HG02610 (cell line): ENCODE results near the gene SLC25A43.
"Not testable (repeated sequence)": the region's sequence is repeated elsewhere in the genome, so short reads cannot be mapped to it uniquely, and the experiment has no call there.

ENCODE experiments used
- ATAC-seq: cut with Tn5 transposase; IDR thresholded peaks from one replicate; pipeline ENCODE4 v1.9.1; 2021; ENCODE audit warnings: mild to moderate bottlenecking, moderate library complexity; ENCODE audit not compliant: unreplicated experiment

SLC25A43 gene

DNA sequence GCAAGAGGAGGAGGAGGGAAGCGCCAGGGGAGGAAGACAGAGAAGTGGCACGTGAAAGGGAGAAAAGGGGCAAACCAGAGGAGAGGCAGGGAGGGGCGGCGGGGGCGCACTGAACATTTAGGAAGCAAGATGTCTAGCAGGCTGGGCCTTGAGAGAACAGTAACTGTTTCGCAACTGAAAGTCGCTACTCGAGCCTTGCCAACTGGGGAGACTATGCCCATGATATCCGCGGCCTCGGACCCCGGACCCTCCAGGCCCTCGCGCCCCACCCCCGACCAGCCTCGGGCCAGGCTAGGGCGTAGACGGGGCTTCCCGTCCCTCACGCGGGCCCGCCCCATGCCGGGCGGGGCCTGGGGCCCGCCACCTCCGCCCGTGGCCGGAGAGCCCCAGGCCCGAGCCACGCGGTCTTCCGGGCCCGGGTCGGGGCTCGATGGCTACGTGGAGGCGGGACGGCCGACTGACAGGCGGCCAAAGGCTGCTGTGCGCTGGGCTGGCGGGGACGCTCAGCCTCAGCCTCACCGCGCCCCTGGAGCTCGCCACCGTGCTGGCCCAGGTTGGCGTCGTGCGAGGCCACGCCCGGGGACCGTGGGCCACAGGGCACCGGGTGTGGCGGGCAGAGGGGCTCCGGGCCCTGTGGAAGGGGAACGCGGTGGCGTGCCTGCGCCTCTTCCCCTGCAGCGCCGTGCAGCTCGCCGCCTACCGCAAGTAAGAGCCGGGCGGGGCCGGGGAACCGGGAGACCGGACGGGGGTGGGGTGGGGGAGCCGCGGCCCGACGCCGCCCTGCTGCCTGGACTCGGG is at the start of gene SLC25A43:
Gene SLC25A43 (plus strand): TSS at position 363 of the 798 bp plus-strand sequence. CDS start 68 bp downstream, at position 431.
- ATAC-seq: peak; percentile 97

DNA sequence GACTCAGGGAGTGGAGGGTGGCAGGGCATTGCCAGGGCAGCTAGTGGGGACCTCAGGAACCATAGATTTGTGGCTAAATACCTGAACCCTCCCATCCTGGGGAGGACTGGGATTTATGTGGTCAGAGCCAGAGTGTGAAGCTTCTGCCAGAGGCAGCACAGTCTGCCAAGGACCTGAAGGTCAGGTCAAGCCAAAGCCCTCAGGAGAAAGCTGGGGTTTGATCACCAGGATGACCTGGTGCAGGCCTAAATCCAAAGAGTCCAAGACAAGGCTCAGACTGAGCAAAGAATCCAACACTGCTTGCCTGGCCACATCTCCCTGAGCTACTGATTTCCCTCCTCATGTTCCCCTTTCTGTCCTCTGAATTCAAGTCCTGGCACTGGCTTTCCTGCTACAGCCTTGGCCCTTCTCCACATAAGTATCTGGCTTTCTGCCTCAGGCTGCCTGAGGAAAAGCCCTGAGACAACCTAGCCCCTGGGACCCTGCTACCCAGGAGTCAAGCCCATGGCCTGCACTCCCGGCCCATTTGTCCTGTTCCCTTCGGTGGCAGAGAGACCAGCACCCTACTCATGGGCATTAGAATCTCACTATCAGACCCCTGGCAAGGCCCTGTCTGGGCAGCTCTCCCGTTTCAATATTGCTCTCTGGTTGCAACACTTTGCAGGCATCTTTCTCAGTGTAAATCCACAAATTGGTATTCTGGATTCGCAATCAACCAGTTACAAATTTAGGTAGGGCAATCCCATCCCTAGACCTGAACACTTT is 39.3 kb upstream of the SLC25A43 start:
- no peak for ATAC-seq

DNA sequence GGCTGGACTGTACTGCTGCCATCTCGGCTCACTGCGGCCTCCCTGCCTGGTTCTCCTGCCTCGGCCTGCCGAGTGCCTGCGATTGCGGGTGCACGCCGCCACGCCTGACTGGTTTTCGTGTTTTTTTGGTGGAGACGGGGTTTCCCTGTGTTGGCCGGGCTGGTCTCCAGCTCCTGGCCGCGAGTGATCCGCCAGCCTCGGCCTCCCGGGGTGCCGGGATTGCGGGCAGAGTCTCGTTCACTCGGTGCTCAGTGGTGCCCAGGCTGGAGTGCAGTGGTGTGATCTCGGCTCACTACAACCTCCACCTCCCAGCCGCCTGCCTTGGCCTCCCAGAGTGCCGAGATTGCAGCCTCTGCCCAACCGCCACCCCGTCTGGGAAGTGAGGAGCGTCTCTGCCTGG is 37.7 kb upstream of the SLC25A43 start:
- not testable (repeated sequence) for ATAC-seq

DNA sequence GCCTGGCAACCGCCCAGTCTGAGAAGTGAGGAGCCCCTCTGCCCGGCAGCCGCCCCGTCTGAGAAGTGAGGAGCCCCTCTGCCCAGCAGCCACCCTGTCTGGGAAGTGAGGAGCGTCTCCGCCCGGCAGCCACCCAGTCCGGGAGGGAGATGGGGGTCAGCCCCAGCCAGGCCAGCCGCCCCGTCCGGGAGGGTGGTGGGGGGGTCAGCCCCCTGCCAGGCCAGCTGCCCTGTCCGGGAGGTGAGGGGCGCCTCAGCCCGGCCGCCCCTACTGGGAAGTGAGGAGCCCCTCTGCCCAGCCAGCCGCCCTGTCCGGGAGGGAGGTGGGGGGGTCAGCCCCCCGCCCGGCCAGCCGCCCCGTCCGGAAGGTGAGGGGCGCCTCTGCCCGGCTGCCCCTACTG is 37.1 kb upstream of the SLC25A43 start:
- not testable (repeated sequence) for ATAC-seq

DNA sequence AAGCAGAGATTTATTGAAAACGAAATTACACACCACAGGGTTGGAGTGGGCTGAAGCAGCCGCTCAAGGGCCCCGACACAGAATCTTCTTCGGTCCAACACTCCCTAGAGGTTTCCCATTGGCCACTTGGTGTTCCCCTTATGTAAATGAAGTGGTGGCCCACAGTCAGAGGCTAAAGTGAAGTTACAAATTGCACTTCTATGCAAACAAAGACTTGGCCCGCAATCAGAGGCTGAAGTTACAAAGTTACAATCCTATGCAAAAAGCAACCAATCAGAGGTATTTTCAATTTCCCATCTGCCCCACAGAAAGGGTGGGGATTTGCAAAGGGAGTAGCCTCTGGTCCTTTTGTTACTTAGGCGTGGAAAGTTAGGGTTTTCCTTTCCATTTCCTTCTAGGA is 35.7 kb upstream of the SLC25A43 start:
- no peak for ATAC-seq

DNA sequence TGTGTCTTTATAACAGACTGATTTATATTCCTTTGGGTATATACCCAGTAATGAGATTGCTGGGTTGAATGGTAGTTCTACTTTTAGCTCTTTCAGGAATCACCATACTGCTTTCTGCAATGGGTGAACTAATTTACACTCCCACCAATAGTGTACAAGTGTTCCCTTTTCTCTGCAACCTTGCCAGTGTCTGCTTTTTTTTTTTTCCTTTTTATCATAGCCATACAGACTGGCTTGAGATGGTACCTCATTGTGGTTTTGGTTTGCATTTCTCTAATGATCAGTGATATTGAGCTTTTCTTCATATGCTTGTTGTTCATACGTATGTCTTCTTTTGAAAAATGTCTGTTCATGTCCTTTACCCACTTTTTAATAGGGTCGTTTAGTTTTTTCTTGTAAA is 27.3 kb upstream of the SLC25A43 start:
- not testable (repeated sequence) for ATAC-seq

DNA sequence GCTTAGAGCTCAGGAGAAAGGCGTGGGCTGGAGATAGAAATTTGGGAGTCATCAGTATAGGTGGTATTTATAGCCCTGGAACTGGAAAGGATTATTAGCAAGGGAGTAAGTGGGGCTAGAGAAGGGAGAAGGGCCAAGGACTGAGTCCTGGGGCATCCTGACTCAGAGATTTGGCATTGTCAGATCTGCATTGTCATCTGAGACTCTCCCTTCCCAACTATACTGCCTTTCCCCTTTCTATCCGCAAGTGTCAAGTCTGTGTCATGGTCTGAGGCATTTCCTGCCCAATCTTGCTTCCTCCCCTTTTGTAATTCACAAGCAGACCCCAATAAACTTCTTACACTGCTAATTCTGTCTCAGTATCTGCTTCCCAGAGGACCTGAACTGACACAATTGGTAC is 24.4 kb upstream of the SLC25A43 start:
- no peak for ATAC-seq

DNA sequence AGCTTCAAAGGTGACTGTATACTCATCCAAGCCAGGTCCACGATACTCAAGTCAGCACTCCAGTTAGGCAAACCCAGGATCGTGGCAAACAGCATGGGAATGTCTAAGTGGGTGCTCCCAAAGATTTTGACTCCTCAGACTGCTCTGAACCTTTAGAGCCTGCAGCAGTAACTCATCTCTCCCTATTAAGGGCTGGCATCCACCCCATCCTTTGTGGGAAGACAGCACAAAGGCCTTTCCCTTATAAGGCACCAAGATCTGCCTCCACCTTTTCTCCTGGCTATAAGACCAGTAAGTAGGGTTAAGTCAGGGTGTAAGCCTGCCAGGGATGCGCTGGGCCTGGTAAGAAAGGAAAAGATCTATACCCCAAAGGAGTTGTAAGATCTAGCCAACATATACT is 23.6 kb upstream of the SLC25A43 start:
- ATAC-seq: no peak

DNA sequence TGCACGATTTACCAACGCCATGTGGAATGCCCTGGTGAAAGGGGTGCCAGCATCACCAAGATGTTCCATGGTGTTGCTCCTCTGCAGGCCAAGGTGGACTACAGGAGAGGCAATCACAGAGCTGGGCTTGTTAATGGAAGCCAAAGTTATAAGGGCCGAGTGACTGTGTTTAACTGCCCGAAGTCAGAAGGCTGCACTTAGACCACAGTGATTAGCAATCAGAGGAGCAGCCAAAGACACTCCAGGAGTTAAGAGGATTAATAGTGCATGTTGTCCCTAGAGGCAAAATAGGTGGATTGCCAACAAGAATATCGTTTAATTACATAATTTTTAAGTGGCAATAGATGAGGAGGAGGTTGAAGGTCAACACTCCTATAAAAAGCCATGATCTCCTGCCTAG is 22.8 kb upstream of the SLC25A43 start:
- ATAC-seq: no peak

DNA sequence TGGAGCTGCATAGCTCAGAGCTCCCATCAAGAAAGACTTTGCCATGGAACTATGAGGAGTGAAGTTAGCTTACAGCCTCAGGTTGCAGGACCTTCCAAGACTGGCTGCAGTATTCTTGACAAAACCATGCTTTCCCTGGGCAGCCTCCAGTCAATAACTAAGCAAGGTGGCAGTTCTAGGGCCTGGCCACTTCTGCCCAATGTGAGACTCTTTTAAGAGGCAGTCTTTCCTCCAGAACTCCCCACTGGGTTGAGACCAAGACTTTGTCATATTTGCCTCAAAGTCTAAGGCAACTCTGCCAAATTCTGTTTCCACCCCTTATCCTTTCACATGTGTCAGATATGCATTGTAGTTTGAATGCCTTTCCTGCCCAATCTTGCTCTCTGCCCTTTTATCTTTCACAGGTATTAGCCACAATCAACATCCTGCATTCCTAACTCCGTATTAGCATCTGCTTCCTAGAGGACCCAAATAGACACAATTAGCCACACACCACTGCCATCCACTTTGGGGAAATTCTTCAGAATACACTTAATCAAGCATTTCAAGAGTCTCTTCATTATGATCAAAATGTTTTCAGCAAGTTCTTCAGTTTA is 17.7 kb upstream of the SLC25A43 start:
- no peak for ATAC-seq

DNA sequence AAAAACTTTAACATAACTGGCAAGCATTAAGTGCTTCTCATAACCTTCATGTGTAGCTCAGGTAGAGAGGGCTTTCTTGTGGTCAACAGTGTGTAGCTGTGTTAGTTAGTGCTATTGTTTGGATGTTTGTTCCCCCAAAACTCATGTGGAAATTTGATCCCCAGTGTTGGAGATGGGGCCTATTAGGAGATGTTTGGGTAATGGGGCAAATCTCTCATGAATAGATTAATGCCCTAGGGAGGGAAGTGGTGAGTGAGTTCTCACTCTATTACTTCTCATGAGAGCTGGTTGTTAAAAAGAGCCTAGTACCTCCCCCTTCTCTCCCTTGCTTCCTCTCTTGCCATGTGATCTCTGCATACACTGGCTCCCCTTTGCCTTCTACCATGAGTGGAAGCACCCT is 16.5 kb upstream of the SLC25A43 start:
- ATAC-seq: no peak

DNA sequence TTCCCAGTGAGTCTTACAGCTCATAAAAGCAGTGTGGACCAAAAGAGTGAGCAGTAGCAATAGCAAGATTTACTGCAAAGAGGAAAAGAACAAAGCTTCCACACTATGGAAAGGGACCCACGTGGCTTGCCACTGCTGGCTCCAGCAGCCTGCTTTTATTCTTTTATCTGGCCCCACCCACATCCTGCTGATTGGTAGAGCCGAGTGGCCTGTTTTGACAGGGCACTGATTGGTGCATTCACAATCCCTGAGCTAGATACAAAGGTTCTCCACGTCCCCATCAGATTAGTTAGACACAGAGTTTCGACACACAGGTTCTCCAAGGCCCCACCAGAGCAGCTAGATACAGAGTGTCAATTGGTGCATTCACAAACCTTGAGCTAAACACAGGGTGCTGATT is 12.5 kb upstream of the SLC25A43 start:
- ATAC-seq: not testable (repeated sequence)

DNA sequence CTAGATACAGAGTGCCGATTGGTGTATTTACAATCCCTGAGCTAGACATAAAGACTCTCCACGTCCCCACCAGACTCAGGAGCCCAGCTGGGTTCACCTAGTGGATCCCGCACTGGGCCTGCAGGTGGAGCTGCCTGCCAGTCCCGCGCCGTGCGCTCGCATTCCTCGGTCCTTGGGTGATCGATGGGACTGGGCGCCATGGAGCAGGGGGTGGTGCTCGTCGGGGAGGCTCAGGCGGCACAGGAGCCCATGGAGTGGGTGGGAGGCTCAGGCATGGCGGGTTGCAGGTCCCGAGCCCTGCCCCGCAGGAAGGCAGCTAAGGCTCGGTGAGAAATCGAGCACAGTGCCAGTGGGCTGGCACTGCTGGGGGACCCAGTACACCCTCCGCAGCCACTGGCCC is 11.7 kb upstream of the SLC25A43 start:
- not testable (repeated sequence) for ATAC-seq

DNA sequence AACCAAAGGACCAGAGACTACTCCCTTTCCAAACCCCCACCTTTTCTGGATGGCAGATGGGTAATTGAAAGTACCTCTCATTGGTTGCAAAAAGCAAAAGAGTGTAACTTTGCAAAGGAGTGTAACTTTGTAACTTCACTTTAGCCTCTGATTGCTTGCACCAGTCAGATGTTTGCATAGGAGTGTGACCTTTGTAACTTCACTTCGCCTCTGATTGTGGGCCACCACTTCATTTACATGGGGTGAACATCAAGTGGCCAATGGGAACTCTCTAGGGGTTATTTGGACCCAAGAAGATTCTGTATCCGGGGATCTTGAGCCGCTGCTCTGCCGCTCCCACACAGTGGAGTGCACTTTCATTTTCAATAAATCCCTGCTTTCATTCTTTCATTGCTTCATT is 9.9 kb upstream of the SLC25A43 start:
- no peak for ATAC-seq

DNA sequence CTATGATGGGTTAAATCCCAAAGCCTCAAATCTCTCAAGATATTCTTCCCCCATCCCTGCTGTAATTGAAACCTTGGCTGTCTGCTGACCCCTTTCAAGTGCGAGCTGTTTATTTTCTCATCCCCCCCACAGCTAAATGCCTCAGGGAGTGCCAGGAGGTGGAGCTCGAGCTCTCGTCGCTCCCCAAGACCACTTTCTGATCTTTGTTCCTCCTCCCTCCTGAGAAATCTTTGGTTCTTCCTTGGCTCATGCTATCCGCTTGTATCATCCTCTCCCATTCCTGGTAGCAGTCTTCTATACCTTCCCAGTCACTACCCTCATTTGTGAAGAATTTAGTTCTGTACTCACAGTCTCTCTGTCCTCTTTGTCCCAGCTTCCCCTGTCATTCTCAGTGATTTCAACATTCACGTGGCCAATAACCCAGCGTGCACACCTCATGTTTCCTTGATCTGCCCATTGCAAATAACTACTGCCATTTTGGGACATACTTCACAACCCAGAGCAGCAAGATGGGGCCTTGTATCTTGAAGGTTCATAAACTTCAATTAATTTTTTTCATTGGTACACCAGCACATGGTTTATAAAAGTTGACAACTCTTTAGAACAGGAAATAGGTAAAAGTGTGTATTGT is 9.2 kb upstream of the SLC25A43 start:
- no peak for ATAC-seq

DNA sequence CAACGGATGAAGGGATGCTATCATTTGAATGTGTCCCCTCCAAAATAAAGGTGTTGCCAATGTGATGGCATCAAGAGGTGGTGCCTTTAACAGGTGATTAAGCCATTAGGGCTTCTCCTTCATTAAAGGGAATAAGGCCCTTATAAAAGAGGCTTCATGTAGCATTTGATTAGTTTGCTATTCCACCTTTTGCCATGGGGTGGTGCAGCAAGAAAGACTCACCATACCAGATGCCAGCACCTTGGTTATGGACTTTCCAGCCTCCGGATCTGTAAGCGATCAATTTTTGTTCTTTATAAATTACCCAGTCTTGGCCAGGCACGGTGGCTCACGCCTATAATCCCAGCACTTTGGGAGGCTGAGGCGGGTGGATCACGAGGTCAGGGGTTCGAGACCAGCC is 7.9 kb upstream of the SLC25A43 start:
- ATAC-seq: no peak

DNA sequence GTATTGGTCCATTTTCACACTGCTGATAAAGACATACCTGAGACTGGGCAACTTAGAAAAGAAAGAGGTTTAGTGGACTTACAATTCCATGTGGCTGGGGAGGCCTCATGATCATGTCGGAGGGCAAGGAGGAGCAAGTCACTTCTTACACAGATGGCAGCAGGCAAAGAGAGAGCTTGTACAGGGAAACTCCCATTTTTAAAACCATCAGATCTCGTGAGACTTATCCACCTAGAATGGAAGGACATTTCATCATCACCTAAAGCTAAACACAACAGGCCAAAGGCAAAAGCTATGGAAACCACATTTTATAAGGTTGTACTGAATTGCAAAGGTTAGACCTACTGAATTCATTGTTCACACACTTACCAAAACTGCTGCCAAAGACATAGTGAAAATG is 6.0 kb upstream of the SLC25A43 start:
- no peak for ATAC-seq

DNA sequence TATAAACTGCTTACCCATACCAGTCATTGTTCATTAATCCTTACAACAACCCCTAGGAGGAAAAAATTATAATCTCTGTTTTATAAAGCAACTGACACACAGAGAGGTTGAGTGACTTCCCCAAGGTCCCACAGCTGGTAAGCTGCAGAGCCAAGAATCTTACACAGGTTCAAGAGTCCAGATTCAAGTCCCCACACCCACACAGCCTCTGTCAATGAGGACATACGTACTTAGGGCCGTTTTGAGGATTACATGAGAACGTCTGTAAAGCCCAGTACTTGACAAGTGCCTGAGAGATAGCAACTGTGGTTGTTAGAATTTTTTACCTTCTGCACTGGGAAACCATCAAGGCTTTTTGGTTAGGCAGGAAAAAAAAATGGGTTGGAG is 556 bp upstream of the SLC25A43 start:
- ATAC-seq: peak; percentile 3

DNA sequence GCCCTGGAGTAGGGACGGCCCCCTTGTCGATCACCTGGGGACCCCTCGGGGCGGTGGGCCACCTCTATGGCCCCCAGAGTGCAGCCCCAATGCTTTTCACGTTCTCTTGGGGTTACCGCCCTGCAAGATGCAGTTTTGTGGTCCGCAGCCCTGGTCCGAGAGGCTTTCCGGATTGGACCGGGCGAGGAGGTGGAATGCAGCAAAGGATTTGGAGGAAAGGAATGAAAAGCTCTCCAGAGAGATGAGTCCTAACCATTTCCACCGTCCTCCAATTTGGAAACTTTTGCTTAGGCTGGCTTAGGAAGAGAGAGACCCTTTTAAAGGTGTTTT is 601 bp downstream of the SLC25A43 start:
- peak; percentile 19 for ATAC-seq

DNA sequence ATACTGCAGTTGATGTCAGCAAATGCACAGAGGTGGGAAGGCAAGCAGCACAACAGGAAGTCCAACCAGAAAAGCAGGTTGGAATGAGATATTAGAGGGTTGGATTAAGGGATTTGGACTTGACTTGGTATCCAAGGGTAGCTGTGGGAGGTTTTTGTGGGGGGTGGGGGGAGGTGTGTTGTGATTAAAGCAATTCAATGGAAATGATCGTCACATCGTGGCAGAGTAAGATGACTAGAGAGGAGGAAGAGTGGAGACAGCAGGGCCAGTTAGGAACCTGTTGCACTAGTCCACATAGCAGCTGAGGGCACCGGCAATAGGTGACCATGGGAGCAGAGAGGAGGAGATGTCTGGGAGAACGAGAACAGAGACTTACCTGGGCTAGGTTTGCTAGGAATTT is 2.4 kb downstream of the SLC25A43 start:
- ATAC-seq: no peak

DNA sequence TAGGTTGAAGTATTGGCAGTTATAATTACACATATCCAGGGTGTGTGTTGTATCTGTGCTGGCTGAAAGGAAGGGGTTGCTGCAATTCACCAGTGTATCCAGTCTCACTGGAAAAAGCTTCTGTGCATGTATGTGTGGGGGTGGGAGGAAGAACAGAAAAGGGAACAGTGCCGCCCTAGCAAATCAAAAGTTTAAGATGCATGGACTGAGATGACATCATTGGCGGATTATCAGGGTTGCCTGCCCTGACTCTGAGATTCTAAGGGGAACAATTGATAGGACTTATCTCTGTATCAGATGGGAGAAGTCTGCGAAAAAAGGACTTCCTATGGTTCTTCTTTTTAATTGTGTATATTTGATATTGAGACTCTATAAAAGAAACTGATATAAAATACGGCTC is 3.5 kb downstream of the SLC25A43 start:
- ATAC-seq: no peak

DNA sequence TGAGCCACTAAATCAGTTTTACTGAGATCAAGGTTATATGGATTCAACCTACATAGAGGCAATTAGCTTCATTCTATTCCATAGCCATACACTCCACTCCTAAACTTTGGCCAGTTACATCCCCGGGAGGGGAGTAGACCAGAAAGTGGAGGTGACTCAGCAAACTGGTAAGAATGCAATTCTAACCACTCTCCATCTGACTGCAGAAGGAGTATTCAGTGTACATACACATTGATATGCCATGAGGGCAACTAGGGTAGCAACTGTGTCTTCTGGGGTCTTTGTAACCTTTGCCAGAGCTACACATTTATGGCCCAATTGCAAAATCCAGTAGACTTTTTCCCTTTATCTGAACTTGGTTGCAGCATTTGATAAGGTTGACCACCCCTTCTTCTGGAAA is 7.6 kb downstream of the SLC25A43 start:
- ATAC-seq: no peak
